MM.1S (cell line): ENCODE data around the gene EPHB1.

Experiments used
- DNase-seq: peaks from one replicate; pipeline ENCODE4 v3.0.0-alpha.2; 2015
- H2AFZ ChIP-seq: fragments of 300-600 bp; sonication (generic); 2 replicates; pipeline ENCODE4 v1.6.0; 2016; ENCODE audit warnings: antibody characterized with exemption, low read length
- H3F3A ChIP-seq: fragments of 300-600 bp; sonication (generic); 2 replicates; pipeline ENCODE4 v1.6.1; 2016; ENCODE audit warnings: mild to moderate bottlenecking, antibody characterized with exemption, low read length, moderate library complexity, mixed read lengths; ENCODE audit not compliant: insufficient read depth
- H3K27ac ChIP-seq: fragments of 300-600 bp; sonication (generic); 2 replicates; pipeline ENCODE4 v1.5.1; 2016; ENCODE audit warnings: mild to moderate bottlenecking, low read length
- H3K27me3 ChIP-seq: fragments of 300-600 bp; sonication (generic); replicated peaks from 2 replicates; pipeline ENCODE4 v1.6.0; 2016; ENCODE audit warnings: low read length; ENCODE audit not compliant: insufficient read depth
- H3K36me3 ChIP-seq: fragments of 300-600 bp; sonication (generic); replicated peaks from 2 replicates; pipeline ENCODE4 v1.6.1; 2016; ENCODE audit warnings: mild to moderate bottlenecking, low read length, mixed read lengths; ENCODE audit not compliant: insufficient read depth
- H3K4me1 ChIP-seq: fragments of 300-600 bp; sonication (generic); 2 replicates; pipeline ENCODE4 v1.6.1; 2016; ENCODE audit warnings: low read length, mixed read lengths
- H3K4me2 ChIP-seq: fragments of 300-600 bp; sonication (generic); 2 replicates; pipeline ENCODE4 v1.6.0; 2016; ENCODE audit warnings: low read depth, low read length
- H3K4me3 ChIP-seq: fragments of 300-600 bp; sonication (generic); 2 replicates; pipeline ENCODE4 v1.5.1; 2016; ENCODE audit warnings: low read length, mixed read lengths
- H3K79me2 ChIP-seq: fragments of 300-600 bp; sonication (generic); 2 replicates; pipeline ENCODE4 v1.6.1; 2016; ENCODE audit warnings: mixed run types, low read length, mixed read lengths
- H3K9ac ChIP-seq: fragments of 300-600 bp; sonication (generic); 2 replicates; pipeline ENCODE4 v1.6.1; 2016; ENCODE audit warnings: low read length, mixed read lengths
- H3K9me2 ChIP-seq: fragments of 300-600 bp; sonication (generic); replicated peaks from 2 replicates; pipeline ENCODE4 v1.6.1; 2016; ENCODE audit warnings: mild to moderate bottlenecking, low read length, mixed read lengths; ENCODE audit not compliant: insufficient read depth
- H3K9me3 ChIP-seq: fragments of 300-600 bp; sonication (generic); replicated peaks from 2 replicates; pipeline ENCODE4 v1.6.1; 2016; ENCODE audit warnings: mild to moderate bottlenecking, low read length, mixed read lengths; ENCODE audit not compliant: insufficient read depth
- H4K20me1 ChIP-seq: fragments of 300-600 bp; sonication (generic); 2 replicates; pipeline ENCODE4 v1.6.1; 2016; ENCODE audit warnings: mild to moderate bottlenecking, low read length, moderate library complexity, mixed read lengths; ENCODE audit not compliant: insufficient read depth
- EZH2 ChIP-seq: fragments of 300-600 bp; sonication (generic); optimal IDR thresholded peaks from 2 replicates; pipeline ENCODE3; 2017; ENCODE audit warnings: low read depth, mild to moderate bottlenecking, antibody characterized with exemption, low read length, mixed read lengths
- EZH2phosphoT487 ChIP-seq: fragments of 300-600 bp; sonication (generic); IDR thresholded peaks from 2 replicates; pipeline ENCODE4 v1.6.1; 2018; ENCODE audit warnings: antibody characterized with exemption, low read length
- TF ChIP-seq, protein P1 (sequence below): fragments of 300-600 bp; sonication (generic); IDR thresholded peaks from 2 replicates; pipeline ENCODE4 v1.5.1; 2016; ENCODE audit warnings: antibody characterized with exemption, low read length, mixed read lengths

EPHB1 gene

DNA sequence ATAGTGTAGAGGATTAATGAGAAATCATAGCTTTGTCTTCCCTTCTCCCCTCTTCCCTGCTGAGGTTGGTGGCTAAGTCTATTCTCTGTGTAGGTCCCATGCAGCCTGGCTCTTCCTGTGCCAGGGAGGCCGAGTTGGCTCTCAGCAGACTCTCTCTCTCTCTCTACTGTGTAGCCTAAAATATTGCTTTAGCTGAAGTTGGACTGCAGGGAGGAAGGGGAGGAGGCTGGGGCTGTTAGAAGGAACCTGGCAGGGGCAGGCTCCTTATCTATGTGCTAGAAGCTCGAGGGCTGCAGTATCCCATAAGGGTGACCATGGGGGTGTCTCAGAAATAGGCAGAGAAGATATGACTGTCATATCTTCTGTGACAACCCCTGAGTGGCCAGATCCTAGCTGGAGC lies 160.8 kb downstream of the EPHB1 start:
- Histone ChIP-seq H3K4me3 (no peak overlapping the region), H3K27me3 (no peaks in the 10 kb centered on the region), H3K79me2 (no peaks in the 10 kb centered on the region), H3K36me3 (no peaks in the 10 kb centered on the region), H3K9me2 (no peaks in the 10 kb centered on the region), H3F3A (no peaks in the 10 kb centered on the region), H3K4me1 (no peaks in the 10 kb centered on the region), H3K27ac (no peak overlapping the region), H3K9ac (no peak overlapping the region), H4K20me1 (no peaks in the 10 kb centered on the region), H2AFZ (no peak overlapping the region), H3K9me3 (no peaks in the 10 kb centered on the region), H3K4me2 (no peak overlapping the region)
- DNase-seq: no peak
- TF ChIP-seq EZH2 (no peak), EZH2phosphoT487 (no peak)
- TF ChIP-seq, protein P1, sequence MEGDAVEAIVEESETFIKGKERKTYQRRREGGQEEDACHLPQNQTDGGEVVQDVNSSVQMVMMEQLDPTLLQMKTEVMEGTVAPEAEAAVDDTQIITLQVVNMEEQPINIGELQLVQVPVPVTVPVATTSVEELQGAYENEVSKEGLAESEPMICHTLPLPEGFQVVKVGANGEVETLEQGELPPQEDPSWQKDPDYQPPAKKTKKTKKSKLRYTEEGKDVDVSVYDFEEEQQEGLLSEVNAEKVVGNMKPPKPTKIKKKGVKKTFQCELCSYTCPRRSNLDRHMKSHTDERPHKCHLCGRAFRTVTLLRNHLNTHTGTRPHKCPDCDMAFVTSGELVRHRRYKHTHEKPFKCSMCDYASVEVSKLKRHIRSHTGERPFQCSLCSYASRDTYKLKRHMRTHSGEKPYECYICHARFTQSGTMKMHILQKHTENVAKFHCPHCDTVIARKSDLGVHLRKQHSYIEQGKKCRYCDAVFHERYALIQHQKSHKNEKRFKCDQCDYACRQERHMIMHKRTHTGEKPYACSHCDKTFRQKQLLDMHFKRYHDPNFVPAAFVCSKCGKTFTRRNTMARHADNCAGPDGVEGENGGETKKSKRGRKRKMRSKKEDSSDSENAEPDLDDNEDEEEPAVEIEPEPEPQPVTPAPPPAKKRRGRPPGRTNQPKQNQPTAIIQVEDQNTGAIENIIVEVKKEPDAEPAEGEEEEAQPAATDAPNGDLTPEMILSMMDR: no peak

DNA sequence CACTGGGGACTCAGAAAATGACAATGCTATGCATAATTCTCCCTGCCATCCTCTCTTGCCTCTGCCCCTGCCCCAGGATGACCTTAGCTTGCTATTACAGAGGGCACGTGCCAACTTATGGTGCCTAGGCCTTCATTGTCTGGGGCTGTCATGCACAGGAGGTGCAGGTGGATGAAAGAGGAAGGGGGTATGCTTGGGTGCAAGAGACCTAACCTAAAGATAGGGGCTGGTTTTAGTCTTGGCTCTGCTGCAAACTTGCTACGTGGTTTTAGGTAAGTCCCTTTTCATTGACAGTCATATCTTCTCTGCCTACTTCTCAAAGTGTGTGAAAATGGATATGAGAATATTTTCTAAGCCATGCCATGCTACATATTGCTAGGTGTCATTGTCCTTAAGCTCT lies 161.3 kb downstream of the EPHB1 start:
- H3K27ac ChIP-seq: no peak overlapping the region
- TF ChIP-seq EZH2phosphoT487 (no peak), EZH2 (no peak)
- TF ChIP-seq, protein P1: no peak
- H4K20me1 ChIP-seq: no peaks in the 10 kb centered on the region
- H3F3A ChIP-seq: no peaks in the 10 kb centered on the region
- no peak overlapping the region for H2AFZ ChIP-seq
- H3K27me3 ChIP-seq: no peaks in the 10 kb centered on the region
- H3K79me2 ChIP-seq: no peaks in the 10 kb centered on the region
- no peak overlapping the region for H3K9ac ChIP-seq
- no peaks in the 10 kb centered on the region for H3K9me2 ChIP-seq
- H3K9me3 ChIP-seq: no peaks in the 10 kb centered on the region
- H3K4me1 ChIP-seq: no peaks in the 10 kb centered on the region
- H3K4me2 ChIP-seq: no peak overlapping the region
- H3K36me3 ChIP-seq: no peaks in the 10 kb centered on the region
- no peak for DNase-seq
- H3K4me3 ChIP-seq: no peak overlapping the region

DNA sequence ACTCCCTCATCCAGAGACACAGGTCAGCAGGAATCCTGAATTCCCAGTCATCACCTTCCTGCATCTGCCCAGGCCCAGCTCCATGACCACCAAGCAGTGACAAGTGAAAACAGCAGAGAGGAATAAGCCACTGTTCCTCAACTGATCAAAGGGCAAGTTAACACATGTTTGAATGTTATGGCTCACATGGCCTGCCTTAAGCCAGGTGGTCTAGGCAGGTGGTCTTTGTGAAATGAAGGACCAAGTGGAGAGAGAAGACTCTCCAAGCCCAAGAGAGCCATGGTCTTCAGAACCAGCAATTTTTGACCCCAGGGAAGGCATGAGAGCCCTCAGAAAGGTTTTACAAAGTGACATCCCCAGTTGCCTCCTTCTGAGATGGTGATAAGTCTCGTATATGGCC lies 161.8 kb downstream of the EPHB1 start:
- Histone ChIP-seq H3K27ac (no peak overlapping the region), H3K27me3 (no peaks in the 10 kb centered on the region), H3F3A (no peaks in the 10 kb centered on the region), H2AFZ (no peak overlapping the region), H3K9me2 (no peaks in the 10 kb centered on the region), H4K20me1 (no peaks in the 10 kb centered on the region), H3K9ac (no peak overlapping the region), H3K79me2 (no peaks in the 10 kb centered on the region), H3K4me2 (no peak overlapping the region), H3K4me3 (no peak overlapping the region), H3K9me3 (no peaks in the 10 kb centered on the region), H3K4me1 (no peaks in the 10 kb centered on the region), H3K36me3 (no peaks in the 10 kb centered on the region)
- DNase-seq: no peak
- TF ChIP-seq, protein P1: no peak
- TF ChIP-seq EZH2phosphoT487 (no peak), EZH2 (no peak)
